Liver (tissue), 9 donors: ENCODE results near the gene PNCK. TPM values are rescaled to one million over a fixed set of nuclear protein-coding genes. Genes with fewer than 3 reads are reported as not detected.

ENCODE experiments used
- DNase-seq: peaks from one replicate; pipeline ENCODE4 v3.0.0-alpha.2; 2017; ENCODE audit warnings: low spot score
- H3K27ac ChIP-seq, 2 donors: one replicate each; pipeline ENCODE4 v1.7.0; 2013; ENCODE audit warnings: inconsistent platforms in 2 of 2, low read length in 2 of 2, control low read depth in 1 of 2, low read depth in 1 of 2, mild to moderate bottlenecking in 1 of 2
- H3K27me3 ChIP-seq, 4 donors: one replicate each; pipeline versions ENCODE4 v1.6.1 to v1.7.0; 2013; ENCODE audit warnings: low read length in 3 of 4, inconsistent platforms in 1 of 4, mild to moderate bottlenecking in 1 of 4, moderate library complexity in 1 of 4; ENCODE audit not compliant: control insufficient read depth in 4 of 4, insufficient read depth in 4 of 4
- H3K36me3 ChIP-seq, 4 donors: one replicate each; pipeline versions ENCODE4 v1.6.1 to v1.7.0; 2013; ENCODE audit warnings: low read length in 3 of 4, mild to moderate bottlenecking in 3 of 4, low read depth in 1 of 4, moderate library complexity in 1 of 4; ENCODE audit not compliant: control insufficient read depth in 4 of 4, insufficient read depth in 3 of 4
- H3K4me1 ChIP-seq, 4 donors: one replicate each; pipeline versions ENCODE4 v1.6.1 to v1.7.0; 2013; ENCODE audit warnings: low read length in 3 of 4, mild to moderate bottlenecking in 3 of 4, moderate library complexity in 1 of 4; ENCODE audit not compliant: control insufficient read depth in 4 of 4, insufficient read depth in 4 of 4
- H3K4me3 ChIP-seq, 3 donors: one replicate each; pipeline versions ENCODE4 v1.6.1 to v1.7.0; 2013; ENCODE audit warnings: low read length in 3 of 3, control low read depth in 1 of 3, low read depth in 1 of 3, mild to moderate bottlenecking in 1 of 3
- H3K9ac ChIP-seq, 2 donors: one replicate each; pipeline ENCODE4 v1.7.0; 2013; ENCODE audit warnings: low read length in 2 of 2, mild to moderate bottlenecking in 2 of 2, moderate library complexity in 2 of 2, control low read depth in 1 of 2, low read depth in 1 of 2
- H3K9me3 ChIP-seq, 4 donors: one replicate each; pipeline versions ENCODE4 v1.6.1 to v1.7.0; 2013; ENCODE audit warnings: low read length in 3 of 4; ENCODE audit not compliant: control insufficient read depth in 4 of 4
- EGR1 ChIP-seq, 2 donors: IDR thresholded peaks; 2 replicates each; pipeline ENCODE4 v1.6.1; 2016 to 2018; ENCODE audit warnings: antibody characterized with exemption in 2 of 2, low read depth in 2 of 2
- GABPA ChIP-seq, 2 donors: IDR thresholded peaks in 1 of 2; conservative IDR thresholded peaks in 1 of 2; 2 replicates each; pipeline ENCODE4 v1.6.1; 2016; ENCODE audit warnings: antibody characterized with exemption in 2 of 2, mild to moderate bottlenecking in 1 of 2, moderate library complexity in 1 of 2
- HNF4A ChIP-seq, 2 donors: conservative IDR thresholded peaks; 2 replicates each; pipeline ENCODE4 v1.6.1; 2016; ENCODE audit warnings: antibody characterized with exemption in 2 of 2, mild to moderate bottlenecking in 2 of 2
- RAD21 ChIP-seq, 2 donors: IDR thresholded peaks; 2 replicates each; pipeline ENCODE4 v1.6.1; 2016; ENCODE audit warnings: antibody characterized with exemption in 2 of 2, mild to moderate bottlenecking in 2 of 2
- TAF1 ChIP-seq: conservative IDR thresholded peaks from 2 replicates; pipeline ENCODE4 v1.6.1; 2016; ENCODE audit warnings: antibody characterized with exemption, mild to moderate bottlenecking
- YY1 ChIP-seq: IDR thresholded peaks from 2 replicates; pipeline ENCODE4 v1.6.1; 2016; ENCODE audit warnings: antibody characterized with exemption, mild to moderate bottlenecking
- WGBS: extraction: QIAGEN DNeasy Blood & Tissue Kit; methylation state at CpG from one replicate; pipeline ENCODE4 v1.1.7; 2013; 5-methylcytosine and 5-hydroxymethylcytosine counted together
- polyA plus RNA-seq, 2 donors: library from polyadenylated mRNA; stranded (reverse) in 1 of 2; unstranded in 1 of 2; fragments of 200-250 nt in 1 of 2; fragments of >200 nt in 1 of 2; fragmentation: Nextera tagmentation in 1 of 2; extraction: Ambion mirVana in 1 of 2; gene quantifications; one replicate each; pipeline versions ENCODE4 v1.2.1 to v1.2.3, GENCODE V29; 2013 to 2015
- total RNA-seq, 2 donors: library from RNA; depleted of rRNA; stranded (reverse); fragments of >200 nt; gene quantifications; one replicate each; pipeline ENCODE4 v1.2.3, GENCODE V29; 2014
- TF ChIP-seq, protein P1 (sequence below): fragments of 150-350 bp; IDR thresholded peaks from 2 replicates; pipeline ENCODE4 v1.5.1; 2017; ENCODE audit warnings: improper control_type of control experiment, low read depth, low read length; ENCODE audit not compliant: missing input control
- TF ChIP-seq, protein P2 (sequence below): IDR thresholded peaks from 2 replicates; pipeline ENCODE4 v1.6.1; 2016; ENCODE audit warnings: antibody characterized with exemption
- TF ChIP-seq, protein P3 (sequence below): IDR thresholded peaks from 2 replicates; pipeline ENCODE4 v1.6.1; 2016; ENCODE audit warnings: antibody characterized with exemption, mild to moderate bottlenecking
- TF ChIP-seq, protein P4 (sequence below): IDR thresholded peaks from 2 replicates; pipeline ENCODE4 v1.6.1; 2016; ENCODE audit warnings: antibody characterized with exemption
- TF ChIP-seq, protein P5 (sequence below): IDR thresholded peaks from 2 replicates; pipeline ENCODE4 v1.6.1; 2016; ENCODE audit warnings: antibody characterized with exemption
- donor health status: healthy.
- donor health status: healthy.
- donor health status: healthy.
- donor health status: healthy.
- donor health status: healthy.

PNCK gene
- total and polyA plus RNA-seq, 4 donors = 0.02 to 0.17 TPM; not detected in 2

DNA sequence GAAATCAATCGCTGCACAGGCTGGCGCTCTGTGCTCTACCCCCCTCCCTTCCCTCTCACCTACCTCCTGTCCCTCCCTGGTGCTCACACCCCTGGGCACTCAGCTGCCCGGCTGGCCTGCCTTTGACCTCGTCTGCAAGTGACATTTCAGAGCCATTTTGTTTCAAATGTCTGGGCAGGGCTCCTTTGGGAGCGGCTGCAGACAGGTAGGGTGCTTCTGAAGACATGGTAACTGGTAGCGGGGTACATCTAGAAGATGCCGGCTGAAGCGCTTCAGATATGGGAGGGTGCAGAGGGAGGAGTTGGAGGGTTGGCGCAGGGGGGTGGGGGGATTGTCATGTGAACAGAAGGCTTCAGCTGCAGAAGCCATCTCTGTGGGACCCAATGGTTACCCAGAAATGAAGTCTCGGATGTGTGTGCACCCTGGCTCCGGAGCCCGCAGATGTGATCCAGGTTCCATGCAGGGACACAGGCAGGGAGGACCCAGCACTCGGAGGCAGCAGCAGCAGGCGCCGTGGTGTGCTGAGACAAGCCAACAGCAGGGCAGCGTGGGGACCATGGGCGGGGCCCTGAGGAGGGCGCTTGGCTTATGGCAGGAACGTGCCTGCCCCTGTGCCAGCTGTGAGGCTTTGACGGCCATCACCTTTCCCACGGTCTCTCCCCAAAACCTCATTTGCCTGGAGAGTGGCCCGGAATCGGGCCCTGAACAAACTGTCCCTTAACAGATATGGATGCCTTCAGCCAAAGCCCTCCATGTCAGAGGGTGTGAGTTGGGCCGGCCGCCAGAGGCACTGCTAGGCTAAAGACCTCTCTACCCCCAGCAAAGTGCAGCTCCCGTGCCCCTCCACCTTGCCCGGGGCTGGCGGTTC is 34.2 kb downstream of the PNCK start:
- H3K4me3 ChIP-seq = no peak overlapping the region
- WGBS = 76% methylated on average over 28 of the region's 28 CpGs
- H3K27me3 ChIP-seq = peaks cover 0 to 3% (median under 1%) of the 10 kb centered on the region in 4 donors
- no peaks in the 10 kb centered on the region for H3K9me3 ChIP-seq
- no peak for TF ChIP-seq YY1
- TF ChIP-seq, protein P1, sequence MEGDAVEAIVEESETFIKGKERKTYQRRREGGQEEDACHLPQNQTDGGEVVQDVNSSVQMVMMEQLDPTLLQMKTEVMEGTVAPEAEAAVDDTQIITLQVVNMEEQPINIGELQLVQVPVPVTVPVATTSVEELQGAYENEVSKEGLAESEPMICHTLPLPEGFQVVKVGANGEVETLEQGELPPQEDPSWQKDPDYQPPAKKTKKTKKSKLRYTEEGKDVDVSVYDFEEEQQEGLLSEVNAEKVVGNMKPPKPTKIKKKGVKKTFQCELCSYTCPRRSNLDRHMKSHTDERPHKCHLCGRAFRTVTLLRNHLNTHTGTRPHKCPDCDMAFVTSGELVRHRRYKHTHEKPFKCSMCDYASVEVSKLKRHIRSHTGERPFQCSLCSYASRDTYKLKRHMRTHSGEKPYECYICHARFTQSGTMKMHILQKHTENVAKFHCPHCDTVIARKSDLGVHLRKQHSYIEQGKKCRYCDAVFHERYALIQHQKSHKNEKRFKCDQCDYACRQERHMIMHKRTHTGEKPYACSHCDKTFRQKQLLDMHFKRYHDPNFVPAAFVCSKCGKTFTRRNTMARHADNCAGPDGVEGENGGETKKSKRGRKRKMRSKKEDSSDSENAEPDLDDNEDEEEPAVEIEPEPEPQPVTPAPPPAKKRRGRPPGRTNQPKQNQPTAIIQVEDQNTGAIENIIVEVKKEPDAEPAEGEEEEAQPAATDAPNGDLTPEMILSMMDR = no peak
- TF ChIP-seq, protein P2, sequence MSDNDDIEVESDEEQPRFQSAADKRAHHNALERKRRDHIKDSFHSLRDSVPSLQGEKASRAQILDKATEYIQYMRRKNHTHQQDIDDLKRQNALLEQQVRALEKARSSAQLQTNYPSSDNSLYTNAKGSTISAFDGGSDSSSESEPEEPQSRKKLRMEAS = no peak
- TF ChIP-seq, protein P3, sequence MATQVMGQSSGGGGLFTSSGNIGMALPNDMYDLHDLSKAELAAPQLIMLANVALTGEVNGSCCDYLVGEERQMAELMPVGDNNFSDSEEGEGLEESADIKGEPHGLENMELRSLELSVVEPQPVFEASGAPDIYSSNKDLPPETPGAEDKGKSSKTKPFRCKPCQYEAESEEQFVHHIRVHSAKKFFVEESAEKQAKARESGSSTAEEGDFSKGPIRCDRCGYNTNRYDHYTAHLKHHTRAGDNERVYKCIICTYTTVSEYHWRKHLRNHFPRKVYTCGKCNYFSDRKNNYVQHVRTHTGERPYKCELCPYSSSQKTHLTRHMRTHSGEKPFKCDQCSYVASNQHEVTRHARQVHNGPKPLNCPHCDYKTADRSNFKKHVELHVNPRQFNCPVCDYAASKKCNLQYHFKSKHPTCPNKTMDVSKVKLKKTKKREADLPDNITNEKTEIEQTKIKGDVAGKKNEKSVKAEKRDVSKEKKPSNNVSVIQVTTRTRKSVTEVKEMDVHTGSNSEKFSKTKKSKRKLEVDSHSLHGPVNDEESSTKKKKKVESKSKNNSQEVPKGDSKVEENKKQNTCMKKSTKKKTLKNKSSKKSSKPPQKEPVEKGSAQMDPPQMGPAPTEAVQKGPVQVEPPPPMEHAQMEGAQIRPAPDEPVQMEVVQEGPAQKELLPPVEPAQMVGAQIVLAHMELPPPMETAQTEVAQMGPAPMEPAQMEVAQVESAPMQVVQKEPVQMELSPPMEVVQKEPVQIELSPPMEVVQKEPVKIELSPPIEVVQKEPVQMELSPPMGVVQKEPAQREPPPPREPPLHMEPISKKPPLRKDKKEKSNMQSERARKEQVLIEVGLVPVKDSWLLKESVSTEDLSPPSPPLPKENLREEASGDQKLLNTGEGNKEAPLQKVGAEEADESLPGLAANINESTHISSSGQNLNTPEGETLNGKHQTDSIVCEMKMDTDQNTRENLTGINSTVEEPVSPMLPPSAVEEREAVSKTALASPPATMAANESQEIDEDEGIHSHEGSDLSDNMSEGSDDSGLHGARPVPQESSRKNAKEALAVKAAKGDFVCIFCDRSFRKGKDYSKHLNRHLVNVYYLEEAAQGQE = no peak
- no peak for TF ChIP-seq EGR1 (IDR thresholded peaks at IDR 0.05; ENCODE audit: low read depth in 2 of 2)
- no peak for TF ChIP-seq HNF4A (conservative IDR thresholded peaks at IDR 0.05)
- no peak for TF ChIP-seq GABPA (IDR thresholded peaks at IDR 0.05 in 1 of 2, conservative IDR thresholded peaks at IDR 0.05 in 1 of 2)
- TF ChIP-seq, protein P4, sequence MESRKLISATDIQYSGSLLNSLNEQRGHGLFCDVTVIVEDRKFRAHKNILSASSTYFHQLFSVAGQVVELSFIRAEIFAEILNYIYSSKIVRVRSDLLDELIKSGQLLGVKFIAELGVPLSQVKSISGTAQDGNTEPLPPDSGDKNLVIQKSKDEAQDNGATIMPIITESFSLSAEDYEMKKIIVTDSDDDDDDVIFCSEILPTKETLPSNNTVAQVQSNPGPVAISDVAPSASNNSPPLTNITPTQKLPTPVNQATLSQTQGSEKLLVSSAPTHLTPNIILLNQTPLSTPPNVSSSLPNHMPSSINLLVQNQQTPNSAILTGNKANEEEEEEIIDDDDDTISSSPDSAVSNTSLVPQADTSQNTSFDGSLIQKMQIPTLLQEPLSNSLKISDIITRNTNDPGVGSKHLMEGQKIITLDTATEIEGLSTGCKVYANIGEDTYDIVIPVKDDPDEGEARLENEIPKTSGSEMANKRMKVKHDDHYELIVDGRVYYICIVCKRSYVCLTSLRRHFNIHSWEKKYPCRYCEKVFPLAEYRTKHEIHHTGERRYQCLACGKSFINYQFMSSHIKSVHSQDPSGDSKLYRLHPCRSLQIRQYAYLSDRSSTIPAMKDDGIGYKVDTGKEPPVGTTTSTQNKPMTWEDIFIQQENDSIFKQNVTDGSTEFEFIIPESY = no peak
- TF ChIP-seq RAD21 (IDR thresholded peaks at IDR 0.05) = no peak
- TF ChIP-seq, protein P5, sequence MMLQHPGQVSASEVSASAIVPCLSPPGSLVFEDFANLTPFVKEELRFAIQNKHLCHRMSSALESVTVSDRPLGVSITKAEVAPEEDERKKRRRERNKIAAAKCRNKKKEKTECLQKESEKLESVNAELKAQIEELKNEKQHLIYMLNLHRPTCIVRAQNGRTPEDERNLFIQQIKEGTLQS = no peak
- no peak for DNase-seq
- H3K9ac ChIP-seq = no peak overlapping the region
- peaks cover 3 to 16% (median 6%) of the 10 kb centered on the region in 4 donors for H3K4me1 ChIP-seq
- H3K27ac ChIP-seq = no peak overlapping the region
- H3K36me3 ChIP-seq = no peaks in the 10 kb centered on the region

DNA sequence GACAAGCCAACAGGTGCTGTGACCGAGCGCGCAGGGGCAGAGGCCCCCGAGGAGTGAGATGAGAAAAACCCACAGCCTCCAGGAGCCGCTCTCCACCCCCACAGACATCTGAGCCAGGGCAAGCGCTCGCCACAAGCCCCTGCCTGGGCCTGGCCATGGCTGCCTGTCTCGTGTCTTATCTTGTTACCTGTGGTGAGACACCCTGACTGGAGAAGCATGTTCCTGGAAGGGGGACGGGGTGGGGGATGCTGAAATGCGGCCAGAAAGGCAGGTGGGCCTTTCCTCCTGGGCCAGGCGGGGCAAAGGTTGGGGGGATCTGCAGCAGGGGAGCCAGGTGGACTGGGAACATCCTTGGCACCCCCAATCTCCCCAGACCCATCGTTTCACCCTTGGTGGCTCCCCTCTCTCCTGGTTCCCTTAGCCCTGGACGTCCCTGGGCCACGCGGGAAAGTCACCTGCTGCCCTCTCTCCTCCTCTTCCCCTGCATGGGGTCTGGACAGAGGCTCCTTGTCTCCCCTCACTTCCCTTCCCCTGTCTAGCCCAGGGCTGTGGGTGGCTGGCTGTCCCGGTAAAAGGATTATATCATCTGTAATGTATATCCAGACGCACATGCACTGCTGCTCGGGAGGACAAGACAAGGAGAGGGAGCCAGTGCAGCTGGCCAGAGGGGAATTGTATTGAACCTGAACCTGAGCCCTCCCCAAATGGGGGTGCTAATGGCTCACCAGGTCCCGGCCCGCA is 35.0 kb downstream of the PNCK start:
- DNase-seq = no peak
- WGBS = 64% methylated on average over 20 of the region's 20 CpGs
- Histone ChIP-seq H3K27ac (no peak overlapping the region), H3K4me3 (no peak overlapping the region), H3K4me1 (peaks cover 1 to 11% (median 3%) of the 10 kb centered on the region in 4 donors), H3K27me3 (peaks cover 0 to 3% (median under 1%) of the 10 kb centered on the region in 4 donors), H3K9me3 (no peaks in the 10 kb centered on the region), H3K36me3 (no peaks in the 10 kb centered on the region), H3K9ac (no peak overlapping the region)
- no peak for TF ChIP-seq TAF1
